Jurkat, Clone E6-1 (cell line): ENCODE measurements around the gene CBX8.
A peak's percentile ranks its signal among the peaks of the same experiment; 100 is the strongest.

ENCODE experiments used
- DNase-seq: peaks from one replicate; pipeline ENCODE4 v3.0.0-alpha.2; 2011; ENCODE audit warnings: low read depth, low spot score
- H3K4me3 ChIP-seq: 2 replicates; pipeline ENCODE4 v1.5.1; 2011; ENCODE audit warnings: mild to moderate bottlenecking, low read length, control low read depth, moderate library complexity

The CBX8 gene

DNA sequence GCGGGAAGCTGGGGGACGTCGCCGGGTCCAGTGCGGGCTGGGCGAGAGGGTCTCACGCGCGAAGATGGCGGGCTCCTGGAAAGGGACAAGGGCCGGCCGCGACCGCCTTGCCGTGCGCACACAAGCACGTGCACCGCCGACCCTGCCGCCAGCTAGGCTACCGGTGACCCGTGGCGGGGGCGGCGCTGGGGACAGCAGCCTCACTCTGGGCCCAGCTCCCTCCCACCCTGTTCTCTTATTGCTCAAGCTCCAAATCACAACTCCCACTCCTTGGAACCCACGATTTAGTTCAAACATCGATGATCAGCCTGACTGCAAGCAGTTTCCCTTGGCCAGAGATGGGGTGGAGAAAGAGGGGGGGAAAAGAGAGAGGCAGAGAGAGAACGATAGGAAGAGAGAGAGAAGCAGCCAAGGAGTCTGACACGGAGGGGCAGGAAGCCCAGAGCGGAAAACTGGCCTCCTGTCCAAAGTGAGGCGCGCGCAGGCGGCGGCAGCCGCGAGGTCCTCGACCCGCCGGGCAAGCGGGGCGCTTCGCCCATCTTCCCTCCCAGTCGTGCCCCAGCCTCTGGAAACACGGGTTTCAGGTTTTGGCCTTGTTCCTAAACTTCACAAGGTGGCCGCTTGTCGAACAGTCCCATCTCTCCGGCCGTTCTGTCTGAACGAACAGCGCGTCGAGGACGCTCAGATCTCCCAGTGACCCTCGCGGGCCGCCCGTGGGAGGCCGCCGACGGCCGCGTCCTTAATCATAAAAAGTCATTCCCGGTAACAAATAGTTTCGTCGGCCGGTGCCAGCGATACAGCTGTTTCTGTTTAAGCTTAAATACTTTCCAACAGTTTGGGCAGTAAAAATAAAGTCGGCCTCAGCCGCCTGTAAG lies 1.7 kb upstream of the CBX8 start:
- DNase-seq = no peak
- no peak overlapping the region; the same call in 1 of the 2 replicates for H3K4me3 ChIP-seq

DNA sequence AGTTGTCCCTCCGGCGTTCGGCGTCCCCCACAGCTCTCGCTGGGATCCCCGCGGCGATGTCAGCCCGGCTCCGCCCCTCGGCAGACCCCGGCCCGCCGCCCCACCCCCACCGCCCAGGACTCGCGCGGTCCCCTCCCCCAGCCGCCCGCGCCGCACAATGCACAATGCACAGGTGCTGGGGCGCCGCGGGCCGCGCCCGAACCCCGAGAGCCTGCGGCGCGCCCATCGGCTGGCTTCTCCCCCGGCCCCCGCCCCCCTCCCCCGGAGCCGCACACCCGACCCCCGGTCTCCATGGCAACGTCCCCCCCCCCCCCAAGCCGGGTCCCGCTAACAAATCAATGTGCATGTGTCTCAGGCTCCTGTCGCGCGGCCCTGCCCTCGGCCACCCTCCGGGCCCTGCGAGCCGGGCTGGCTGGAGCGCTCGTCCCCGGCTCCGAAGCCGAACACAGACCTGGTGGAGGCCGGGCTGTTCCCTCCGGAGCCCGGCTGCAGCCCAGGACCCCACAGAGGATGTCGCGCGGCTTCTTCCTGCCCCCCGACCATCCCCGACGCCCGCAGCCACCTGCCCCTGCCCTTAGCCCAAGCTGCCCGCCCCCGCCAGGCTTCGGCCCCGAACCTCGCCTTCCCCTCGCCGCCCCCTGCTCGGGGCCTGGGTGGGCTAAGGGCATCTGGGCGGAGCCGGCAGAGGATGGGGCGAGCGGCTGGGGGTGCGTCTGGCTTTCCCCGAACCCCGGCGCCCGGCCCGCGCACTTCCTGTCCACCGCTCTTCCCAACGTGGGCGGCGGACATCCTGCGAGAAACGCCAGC lies 818 bp upstream of the CBX8 start:
- H3K4me3 ChIP-seq = peak overlapping the region; percentile 51
- DNase-seq = no peak

DNA sequence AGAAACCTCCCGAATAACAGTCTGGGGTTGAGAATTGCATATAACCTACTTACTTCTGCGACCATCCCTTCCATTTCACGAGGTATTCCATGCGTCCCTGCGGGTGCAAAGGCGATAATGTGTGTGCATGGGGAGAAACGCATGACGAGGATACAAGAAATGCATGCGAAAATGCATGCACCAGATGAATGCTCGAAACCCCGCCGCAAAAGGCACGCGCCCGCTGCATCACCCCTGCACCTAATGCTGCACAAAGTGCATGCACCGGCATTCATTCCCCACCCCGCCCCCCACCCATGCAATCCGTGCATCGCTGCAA lies 474 bp downstream of the CBX8 start:
- H3K4me3 ChIP-seq = peak overlapping the region; percentile 65
- no peak for DNase-seq

DNA sequence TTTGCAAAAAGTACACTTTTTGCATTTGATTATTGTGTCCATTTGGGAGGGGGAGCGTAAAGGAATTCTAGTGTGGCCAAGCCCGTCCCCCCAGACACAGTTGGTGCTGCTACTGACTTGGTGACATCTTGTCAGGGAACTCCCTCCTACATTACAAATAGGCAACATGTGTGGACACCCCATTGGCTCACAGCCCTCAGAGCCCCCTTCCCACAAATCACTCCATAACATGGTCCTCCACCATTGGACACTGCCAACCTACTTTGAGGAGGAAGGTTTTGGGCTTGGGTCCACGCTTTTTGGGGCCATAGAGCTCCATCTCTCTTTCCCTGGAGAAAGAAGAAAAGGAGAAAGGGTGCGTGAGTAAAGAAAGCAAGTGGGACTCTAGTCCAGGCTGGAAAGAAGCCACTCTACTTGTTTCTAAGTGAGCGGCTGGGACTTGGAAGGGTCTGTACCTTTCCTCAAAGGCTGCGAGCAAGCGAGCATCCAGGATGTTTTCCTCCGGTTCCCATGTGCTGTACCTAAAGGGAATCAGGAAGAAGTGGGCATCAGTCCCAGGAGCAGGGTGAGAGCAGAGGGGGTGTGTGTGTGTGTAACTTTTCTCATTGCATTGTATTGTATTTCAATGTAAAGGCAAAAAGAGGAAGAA lies 958 bp downstream of the CBX8 start:
- no peak for DNase-seq
- peak overlapping the region; percentile 65 for H3K4me3 ChIP-seq

DNA sequence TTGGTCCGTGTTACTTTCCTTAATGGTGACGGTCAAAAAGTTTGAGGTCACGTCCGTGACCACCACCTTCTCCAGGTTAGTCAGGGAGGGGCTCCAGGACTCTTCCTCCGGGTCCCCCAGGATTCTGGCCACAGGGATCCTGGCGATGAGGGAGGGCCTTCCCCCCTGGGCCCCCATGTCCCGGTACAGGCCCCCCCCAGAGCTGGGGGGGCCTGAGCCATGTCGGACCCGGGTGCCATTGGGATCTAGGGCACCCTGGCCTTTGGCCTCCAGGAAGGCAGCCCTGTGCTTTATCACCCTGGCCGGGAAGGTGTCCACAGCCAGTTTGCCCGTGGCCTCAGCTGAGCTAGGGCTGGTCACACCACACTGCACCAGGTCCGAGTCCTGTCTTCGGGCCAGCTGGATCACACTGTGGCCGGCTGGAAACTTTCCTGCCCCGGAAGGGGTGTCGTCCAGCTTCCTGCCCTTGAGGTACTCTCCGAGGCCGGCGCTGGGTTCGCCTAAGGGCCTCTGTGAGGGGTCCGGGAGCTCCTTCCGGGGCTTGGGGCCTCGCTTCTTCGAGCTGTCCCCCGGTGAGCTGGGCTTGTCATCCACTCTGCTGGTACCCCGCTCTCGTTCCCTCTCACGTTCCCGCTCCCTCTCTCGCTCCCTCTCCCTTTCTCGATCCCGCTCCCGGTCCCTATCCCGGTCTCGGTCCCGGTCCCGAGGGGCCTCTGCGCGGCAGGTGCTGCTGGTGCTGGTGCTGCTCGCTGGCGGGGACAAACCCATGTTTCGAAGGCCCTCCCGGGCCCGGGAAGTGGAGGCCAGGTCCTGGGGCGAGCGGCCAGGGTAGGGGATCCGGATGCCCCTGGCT lies 2.0 kb downstream of the CBX8 start:
- no peak for DNase-seq
- no peak overlapping the region for H3K4me3 ChIP-seq

DNA sequence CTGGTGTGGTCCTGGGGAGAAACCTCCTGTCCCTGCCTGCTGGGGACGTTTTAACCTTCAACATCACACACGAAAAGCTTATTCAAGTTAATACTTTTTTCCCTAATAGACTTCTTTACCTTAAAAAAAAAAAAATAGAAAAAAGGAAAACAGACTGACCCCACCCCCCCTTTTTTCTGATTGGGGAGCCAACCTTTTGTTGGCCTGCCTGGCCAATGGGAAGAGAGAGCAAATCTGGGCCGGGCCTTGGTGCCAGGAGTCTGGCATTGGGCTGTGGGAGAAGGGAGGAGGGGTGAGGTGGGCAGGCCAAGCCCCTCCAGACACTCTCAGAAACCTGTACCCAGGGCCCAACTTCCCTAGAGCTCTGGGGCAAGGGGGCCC lies 3.0 kb downstream of the CBX8 start:
- DNase-seq = no peak
- no peak overlapping the region for H3K4me3 ChIP-seq

DNA sequence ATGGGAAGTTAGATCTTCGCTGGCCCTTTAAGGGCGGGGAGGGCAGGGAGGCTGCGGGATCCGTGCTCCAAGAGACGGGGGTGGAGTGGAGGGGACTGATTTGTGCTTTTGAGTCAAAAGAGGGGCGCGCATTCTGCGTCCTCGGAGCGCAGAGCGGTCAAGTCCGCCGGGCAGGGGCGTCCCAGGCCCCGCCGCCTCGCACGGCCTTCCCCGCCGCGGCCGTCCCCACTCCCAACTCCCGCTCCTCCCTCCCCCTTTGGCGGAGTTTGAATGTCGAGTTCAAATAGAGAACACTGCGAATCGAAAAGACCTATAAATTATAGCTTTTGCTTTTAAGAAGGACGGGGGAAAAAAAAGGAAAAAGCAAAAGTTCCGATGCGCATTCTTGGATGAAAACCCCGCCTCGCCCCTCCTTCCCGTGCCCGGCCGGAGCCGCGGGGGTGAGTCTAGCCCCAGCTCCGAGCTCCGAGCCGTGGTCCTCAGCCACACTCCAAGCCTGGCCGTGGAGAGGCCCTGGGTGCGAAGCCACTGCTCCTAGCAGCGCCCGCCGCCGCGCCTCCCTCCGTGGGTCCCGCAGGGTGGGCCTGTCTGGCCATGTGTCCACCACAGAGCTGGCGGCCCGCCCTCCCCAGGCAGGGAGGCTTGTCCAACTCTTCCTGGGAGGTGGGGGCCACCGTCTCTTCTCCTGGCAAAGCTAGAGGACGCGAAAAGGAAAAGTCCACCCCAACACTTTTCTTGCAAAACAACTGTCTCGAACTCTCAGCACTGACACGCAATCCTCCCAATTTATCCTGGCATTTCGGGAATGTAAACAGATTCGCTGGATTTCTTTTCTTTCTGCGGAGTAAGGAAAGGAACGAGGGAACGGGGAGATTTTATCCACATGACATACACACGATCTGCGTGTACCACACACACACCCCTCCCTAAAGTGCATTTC lies 3.6 kb downstream of the CBX8 start:
- no peak for DNase-seq
- H3K4me3 ChIP-seq = no peak overlapping the region

DNA sequence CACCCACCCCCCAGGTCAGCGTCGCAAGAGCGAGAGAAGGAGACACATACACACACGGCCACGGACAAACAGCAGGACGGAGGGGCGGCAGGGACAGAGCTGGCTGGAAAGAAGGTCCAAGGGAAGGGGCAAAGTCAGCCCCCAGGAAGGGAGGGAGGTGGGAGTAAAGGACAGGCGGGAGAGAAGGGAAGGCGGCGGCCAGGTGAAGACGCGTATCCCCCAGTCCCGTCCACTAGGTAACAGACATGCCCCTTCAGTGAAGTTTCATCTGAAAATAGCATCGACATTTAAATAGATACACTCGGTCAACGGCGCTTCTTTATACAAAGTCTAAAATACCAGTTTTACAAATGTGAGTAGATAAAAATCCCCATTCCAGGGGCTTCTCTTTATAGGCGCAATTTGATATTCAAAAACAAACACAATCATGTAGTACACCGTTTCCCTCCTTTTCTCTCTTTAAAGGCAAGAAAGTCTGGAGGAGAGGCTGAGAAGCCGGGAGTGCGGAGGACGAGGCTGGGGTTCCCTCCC lies 4.5 kb downstream of the CBX8 start:
- H3K4me3 ChIP-seq = no peak overlapping the region
- no peak for DNase-seq

DNA sequence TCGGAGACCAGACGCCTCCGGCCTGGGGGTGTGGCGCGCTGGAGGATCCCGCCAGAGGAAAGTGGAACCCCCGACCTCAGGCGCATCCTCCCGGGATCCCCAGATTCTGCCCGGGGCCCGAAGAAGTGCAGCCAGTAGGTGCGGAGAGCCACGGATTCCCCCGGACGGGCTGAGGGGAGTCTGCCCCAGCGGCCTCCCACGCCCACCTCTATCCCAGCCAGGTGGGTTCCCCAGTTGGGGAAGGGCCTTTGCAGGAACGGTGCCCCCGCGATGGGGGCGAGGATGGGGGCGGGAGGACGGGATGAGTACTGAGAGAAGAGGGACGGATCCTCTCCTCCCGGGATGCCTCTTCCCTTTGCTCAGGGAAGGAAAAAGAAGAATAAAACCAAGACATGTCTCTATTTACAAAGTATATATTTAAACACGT lies 5.1 kb downstream of the CBX8 start:
- no peak for DNase-seq
- no peak overlapping the region for H3K4me3 ChIP-seq

DNA sequence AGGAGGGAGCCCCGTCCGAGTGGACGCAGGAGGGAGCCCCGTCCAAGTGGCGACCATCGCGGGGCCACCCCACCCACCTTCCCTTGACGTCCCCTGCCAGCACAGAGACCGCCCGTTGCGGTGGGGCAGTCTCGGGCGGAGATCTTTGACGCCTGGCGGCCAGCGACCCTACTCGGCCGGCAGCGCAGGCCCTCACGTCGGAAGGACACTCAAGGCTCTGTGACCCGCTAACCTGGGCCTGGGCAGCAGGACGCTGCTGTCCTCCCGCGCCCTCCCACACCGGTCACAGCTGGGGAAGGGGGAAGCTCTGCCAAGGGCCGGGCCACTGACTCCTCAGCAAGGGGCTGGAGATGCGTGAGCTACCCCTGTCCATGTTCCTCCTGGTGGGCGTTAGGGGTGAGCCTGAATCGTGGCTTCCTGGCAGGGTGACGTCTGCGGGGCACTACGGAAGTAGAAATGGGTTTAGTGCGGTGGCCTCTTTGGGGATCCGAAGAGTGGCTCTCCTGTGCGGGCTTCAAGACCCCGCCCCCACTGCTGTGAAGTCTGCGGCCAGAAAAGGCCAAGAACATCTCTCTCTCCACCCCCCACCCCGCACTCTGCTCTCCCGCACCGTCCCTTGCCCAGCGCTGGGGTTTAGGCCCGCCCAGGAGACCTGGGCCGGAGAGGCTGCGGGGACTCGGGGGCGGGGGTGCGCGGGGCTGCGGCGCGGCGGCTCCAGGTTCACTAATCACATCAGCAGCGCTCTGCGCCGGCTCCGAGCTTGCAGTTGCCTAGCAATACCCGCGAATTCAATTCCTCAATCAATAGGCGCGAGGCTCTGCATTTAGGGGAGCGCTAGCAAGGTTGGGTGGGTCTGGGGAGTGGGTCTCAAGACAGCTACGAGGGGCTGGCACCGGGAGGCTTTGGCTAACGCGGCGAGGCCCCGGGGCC lies 5.8 kb downstream of the CBX8 start:
- DNase-seq = no peak
- H3K4me3 ChIP-seq = no peak overlapping the region

DNA sequence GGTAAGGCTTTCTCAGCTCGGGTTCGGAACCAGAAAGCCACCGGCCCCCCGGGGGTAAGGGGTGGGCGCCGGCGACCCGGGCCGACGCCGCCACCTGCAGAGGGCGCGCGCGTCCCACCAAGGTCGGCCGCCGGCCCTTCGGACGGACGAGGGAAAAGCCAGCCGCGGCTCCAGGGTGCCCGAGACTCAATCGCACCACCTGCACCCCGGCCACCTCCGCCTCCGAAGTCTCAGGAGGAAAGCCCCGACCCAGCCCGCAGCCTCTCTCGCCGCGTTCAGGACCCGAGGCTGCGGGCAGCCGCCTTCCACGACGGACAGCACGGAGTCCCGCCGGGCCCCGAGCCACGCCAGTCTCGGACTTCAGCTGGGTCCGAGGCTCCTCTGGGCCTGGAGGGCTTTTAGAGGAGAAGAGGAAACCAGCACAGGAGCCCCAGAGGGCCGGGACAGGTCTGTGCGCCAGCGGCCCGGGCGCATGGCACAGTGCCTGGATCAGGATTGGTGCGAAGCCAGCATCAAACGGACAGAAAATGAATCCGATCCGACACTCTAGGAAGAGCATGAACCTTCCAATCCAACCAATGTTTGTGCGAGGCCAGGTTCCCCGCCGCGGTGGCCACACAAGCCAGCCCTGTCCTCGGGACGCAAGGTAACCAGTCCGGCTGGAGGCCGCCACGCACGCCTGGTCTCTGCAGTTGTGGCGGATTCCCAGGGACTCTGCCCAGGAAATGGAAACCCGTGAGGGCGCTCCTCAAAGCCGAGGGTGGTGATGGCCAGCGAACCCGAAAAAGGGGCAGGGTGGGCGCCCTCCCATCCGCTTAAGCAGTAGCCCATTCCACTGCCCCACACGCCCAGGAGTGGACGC lies 6.7 kb downstream of the CBX8 start:
- DNase-seq = no peak
- no peak overlapping the region for H3K4me3 ChIP-seq

DNA sequence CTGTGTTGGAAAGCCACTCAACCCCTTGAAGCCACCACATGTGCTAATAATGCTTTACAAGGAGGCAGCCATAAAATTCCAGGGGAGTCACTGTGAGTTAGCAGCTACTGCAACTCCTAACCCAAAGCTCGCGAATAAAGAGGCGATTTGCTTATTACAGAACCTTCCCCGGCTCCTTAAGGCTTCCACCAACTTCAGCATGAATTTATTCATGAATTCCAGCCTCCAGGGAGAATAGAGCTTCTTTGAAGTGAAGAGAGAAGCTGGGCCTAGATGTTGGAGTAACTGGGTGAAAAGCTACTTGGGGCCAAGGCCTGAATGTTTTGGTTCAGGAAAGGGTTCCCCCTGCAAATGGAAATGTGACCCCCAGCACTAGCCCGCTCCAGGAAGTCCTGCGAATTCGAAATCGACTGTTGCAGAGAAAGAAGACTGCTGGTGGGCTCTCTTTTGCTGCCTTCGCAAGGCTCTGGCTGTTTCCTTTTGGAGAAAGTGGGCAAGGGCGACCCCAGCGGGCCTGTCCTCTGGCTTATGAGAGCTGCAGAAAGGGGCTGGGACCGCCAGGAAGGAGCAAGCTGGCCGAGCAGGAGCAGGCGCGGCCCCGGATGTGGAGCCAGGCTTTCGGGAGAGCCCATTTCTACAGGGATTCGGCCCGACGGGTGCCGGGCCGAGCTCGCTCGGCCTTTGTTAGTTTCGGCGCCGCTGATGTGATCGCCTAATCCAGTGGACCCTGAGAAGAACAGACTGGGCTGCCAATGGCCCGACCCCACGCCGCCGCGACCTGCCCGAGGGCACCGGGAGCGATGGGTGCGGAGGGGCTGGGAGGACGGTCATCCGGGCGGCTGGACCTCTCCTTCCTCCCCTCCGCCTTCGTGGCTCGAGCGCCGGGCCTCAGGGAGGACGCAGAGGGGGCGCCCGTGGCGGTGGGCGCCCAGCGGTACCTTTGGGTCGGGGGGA lies 7.6 kb downstream of the CBX8 start:
- DNase-seq = no peak
- no peak overlapping the region for H3K4me3 ChIP-seq

DNA sequence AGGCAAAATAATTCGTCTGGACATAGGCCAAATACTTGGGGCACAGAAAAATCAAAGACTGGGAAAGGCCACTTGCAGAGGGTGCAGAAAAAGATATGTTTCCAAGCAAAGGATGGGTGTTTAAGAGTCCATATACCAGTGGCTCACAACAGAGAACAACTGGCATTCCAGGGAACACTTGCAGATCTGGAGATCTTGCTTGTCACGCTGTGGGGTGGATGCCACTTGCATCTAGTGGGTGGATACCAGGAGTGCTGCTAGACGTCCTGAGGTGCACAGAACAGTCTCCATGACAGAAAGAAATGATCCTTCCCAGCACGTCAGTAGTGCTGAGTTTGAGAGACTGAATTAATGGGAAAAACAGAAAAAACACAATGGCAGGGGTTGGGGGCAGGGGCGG lies 8.4 kb downstream of the CBX8 start:
- no peak for DNase-seq
- H3K4me3 ChIP-seq = no peak overlapping the region

DNA sequence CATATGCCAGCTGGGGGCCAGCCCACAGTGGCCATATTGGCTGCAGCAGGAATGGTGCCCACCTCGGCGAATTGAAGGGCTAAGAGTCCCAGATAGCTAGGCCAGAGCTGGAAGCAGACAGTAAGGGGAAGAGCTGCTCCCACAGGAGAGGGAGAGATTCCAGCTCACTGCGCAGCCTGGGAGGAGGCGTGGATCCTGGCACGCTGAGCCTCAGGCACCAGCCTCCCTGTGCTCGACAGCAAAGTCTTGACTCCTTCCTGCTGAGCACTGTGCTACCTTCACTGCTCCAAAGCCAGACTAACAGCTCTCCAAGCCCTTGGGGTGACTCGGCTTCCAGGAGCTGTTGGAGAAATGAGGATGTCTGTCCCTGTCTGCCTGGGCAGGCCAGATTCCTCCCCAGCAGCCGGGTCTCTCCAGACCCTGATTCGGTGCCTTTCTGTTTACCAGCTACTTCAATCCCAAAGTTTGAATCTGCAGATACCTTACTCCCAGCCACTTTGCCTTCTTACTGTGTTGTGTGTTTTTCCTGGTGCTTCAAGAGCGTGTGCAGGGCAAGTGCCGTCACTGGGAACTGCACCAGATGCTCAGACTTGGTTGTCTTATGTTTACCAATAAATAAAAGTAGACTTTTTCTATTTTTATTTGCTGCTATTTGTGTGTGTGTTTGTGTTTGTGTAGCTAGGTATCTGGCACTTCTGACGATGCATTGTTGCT lies 9.8 kb downstream of the CBX8 start:
- H3K4me3 ChIP-seq = no peak overlapping the region
- no peak for DNase-seq
